OCI-LY7 (cell line): ENCODE data around the gene FRMPD1. TPM values are rescaled to one million over a fixed set of nuclear protein-coding genes. Genes with fewer than 3 reads are reported as not detected.

Experiments
- BruUV-seq: library from RNA; stranded (reverse); fragments of 400-500 nt; replicated peaks from 2 replicates; lab custom pipeline; 2021; lab: Mats Ljungman, UMichigan
- CTCF ChIA-PET: fragments of 300-600 bp; sonication (Branson Sonifier 250); formaldehyde crosslinking; loops from one replicate; lab custom pipeline; 2022; ENCODE audit warnings: antibody characterized with exemption; ENCODE audit not compliant: unreplicated experiment; lab: Charles Lee
- POLR2A ChIA-PET: fragments of 300-600 bp; sonication (Branson Sonifier 250); formaldehyde crosslinking; loops from one replicate; lab custom pipeline; 2022; ENCODE audit warnings: antibody characterized with exemption; lab: Charles Lee
- DNase-seq: peaks from one replicate; pipeline ENCODE4 v3.0.0-alpha.2; 2015; ENCODE audit warnings: low spot score
- H2AFZ ChIP-seq: fragments of 200-600 bp; sonication (generic), shearing (Covaris generic); 2 replicates; pipeline ENCODE4 v1.6.1; 2014; ENCODE audit warnings: mild to moderate bottlenecking, antibody characterized with exemption, low read length, moderate library complexity
- H3K27ac ChIP-seq: fragments of 200-600 bp; sonication (generic); 2 replicates; pipeline ENCODE4 v1.5.1; 2014; ENCODE audit warnings: mixed run types, low read depth, mild to moderate bottlenecking, moderate library complexity, low read length, inconsistent platforms; ENCODE audit not compliant: poor library complexity, severe bottlenecking
- H3K36me3 ChIP-seq: fragments of 200-600 bp; sonication (generic); 2 replicates; pipeline ENCODE4 v1.6.1; 2014; ENCODE audit warnings: mild to moderate bottlenecking, antibody characterized with exemption, low read length, moderate library complexity, mixed read lengths; ENCODE audit not compliant: insufficient read depth
- H3K4me1 ChIP-seq: fragments of 200-600 bp; sonication (generic); 2 replicates; pipeline ENCODE4 v1.5.1; 2014; ENCODE audit warnings: mild to moderate bottlenecking, low read length; ENCODE audit not compliant: insufficient read depth, poor library complexity, severe bottlenecking
- H3K4me2 ChIP-seq: fragments of 200-600 bp; sonication (generic); 2 replicates; pipeline ENCODE4 v1.6.1; 2014; ENCODE audit warnings: mild to moderate bottlenecking, low read length
- H3K4me3 ChIP-seq: fragments of 200-600 bp; sonication (generic); 2 replicates; pipeline ENCODE4 v1.5.1; 2014; ENCODE audit warnings: mild to moderate bottlenecking, low read depth, low read length; ENCODE audit not compliant: poor library complexity, severe bottlenecking
- H3K79me2 ChIP-seq: fragments of 200-600 bp; sonication (generic); 2 replicates; pipeline ENCODE4 v1.6.1; 2016; ENCODE audit warnings: low read depth, mild to moderate bottlenecking, low read length, moderate library complexity, mixed read lengths; ENCODE audit not compliant: insufficient read depth
- H3K9me2 ChIP-seq: fragments of 200-600 bp; sonication (generic); 2 replicates; pipeline ENCODE4 v1.6.1; 2016; ENCODE audit warnings: mild to moderate bottlenecking, low read length, mixed read lengths; ENCODE audit not compliant: insufficient read depth
- H3K9me3 ChIP-seq: fragments of 200-600 bp; sonication (generic); 2 replicates; pipeline ENCODE4 v1.6.1; 2014; ENCODE audit warnings: mild to moderate bottlenecking, mixed run types, low read length, mixed read lengths
- H4K20me1 ChIP-seq: fragments of 200-600 bp; sonication (generic); 2 replicates; pipeline ENCODE4 v1.6.1; 2014; ENCODE audit warnings: mild to moderate bottlenecking, antibody characterized with exemption, low read length, moderate library complexity, mixed read lengths; ENCODE audit not compliant: insufficient read depth
- EZH2phosphoT487 ChIP-seq: fragments of 200-600 bp; sonication (generic); IDR thresholded peaks from 2 replicates; pipeline ENCODE4 v1.6.1; 2018; ENCODE audit warnings: low read depth, borderline replicate concordance, mild to moderate bottlenecking, mixed run types, antibody characterized with exemption, low read length, moderate library complexity, mixed read lengths
- intact Hi-C: fragments of 100-400 bp; cut with micrococcal nuclease; formaldehyde crosslinking; loops from one replicate; pipeline ENCODE4 v1.10.0; 2022; ENCODE audit not compliant: unreplicated experiment
- total RNA-seq, 2 experiments: library from RNA; depleted of rRNA in 1 of 2; stranded (reverse); fragments of >200 nt in 1 of 2; shearing (Covaris generic) in 1 of 2; gene quantifications; 2 replicates each; pipeline ENCODE4 v1.2.3, GENCODE V29; 2014 to 2022
- TF ChIP-seq, protein P1 (sequence below): fragments of 200-600 bp; sonication (generic); conservative IDR thresholded peaks from 2 replicates; pipeline ENCODE4 v1.5.1; 2014; ENCODE audit warnings: mild to moderate bottlenecking, antibody characterized with exemption, low read length, moderate library complexity, mixed read lengths

Gene FRMPD1
- total RNA-seq, 2 experiments from 2014 or later = not detected

DNA sequence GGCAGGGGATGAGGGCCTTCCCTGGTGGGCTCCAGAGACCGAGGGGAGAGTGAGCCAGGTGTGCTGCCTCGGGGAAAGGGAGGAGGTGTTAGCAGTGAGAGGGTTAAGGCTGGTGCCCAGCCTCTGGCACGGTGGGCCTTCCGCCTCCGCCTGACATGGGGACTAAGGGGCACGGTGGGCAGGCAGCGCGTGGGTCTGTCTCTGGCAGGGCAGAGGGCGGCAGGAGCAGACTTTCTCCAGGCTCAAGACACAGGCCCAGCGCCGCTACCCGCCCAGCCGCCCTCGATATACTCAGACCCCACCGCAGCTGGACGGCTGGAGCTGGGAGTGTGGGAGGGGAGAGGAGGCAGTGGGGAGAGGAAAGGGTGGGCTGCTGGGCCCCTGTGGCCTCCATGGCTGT lies 14.9 kb upstream of the FRMPD1 start:
- TF ChIP-seq EZH2phosphoT487 = no peak
- TF ChIP-seq, protein P1, sequence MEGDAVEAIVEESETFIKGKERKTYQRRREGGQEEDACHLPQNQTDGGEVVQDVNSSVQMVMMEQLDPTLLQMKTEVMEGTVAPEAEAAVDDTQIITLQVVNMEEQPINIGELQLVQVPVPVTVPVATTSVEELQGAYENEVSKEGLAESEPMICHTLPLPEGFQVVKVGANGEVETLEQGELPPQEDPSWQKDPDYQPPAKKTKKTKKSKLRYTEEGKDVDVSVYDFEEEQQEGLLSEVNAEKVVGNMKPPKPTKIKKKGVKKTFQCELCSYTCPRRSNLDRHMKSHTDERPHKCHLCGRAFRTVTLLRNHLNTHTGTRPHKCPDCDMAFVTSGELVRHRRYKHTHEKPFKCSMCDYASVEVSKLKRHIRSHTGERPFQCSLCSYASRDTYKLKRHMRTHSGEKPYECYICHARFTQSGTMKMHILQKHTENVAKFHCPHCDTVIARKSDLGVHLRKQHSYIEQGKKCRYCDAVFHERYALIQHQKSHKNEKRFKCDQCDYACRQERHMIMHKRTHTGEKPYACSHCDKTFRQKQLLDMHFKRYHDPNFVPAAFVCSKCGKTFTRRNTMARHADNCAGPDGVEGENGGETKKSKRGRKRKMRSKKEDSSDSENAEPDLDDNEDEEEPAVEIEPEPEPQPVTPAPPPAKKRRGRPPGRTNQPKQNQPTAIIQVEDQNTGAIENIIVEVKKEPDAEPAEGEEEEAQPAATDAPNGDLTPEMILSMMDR = no peak
- H3K79me2 ChIP-seq = no peaks in the 10 kb centered on the region
- no peaks in the 10 kb centered on the region for H3K9me3 ChIP-seq
- H3K4me1 ChIP-seq = no peaks in the 10 kb centered on the region
- DNase-seq = no peak
- no peak overlapping the region for H3K27ac ChIP-seq
- CTCF ChIA-PET = no interaction called here
- H3K9me2 ChIP-seq = no peaks in the 10 kb centered on the region
- no peak overlapping the region for H2AFZ ChIP-seq
- intact Hi-C loops = no loop called here
- H4K20me1 ChIP-seq = no peaks in the 10 kb centered on the region
- H3K4me3 ChIP-seq = no peak overlapping the region
- POLR2A ChIA-PET = no interaction called here
- H3K36me3 ChIP-seq = no peaks in the 10 kb centered on the region
- no TSS peak for BruUV-seq
- no peak overlapping the region for H3K4me2 ChIP-seq

DNA sequence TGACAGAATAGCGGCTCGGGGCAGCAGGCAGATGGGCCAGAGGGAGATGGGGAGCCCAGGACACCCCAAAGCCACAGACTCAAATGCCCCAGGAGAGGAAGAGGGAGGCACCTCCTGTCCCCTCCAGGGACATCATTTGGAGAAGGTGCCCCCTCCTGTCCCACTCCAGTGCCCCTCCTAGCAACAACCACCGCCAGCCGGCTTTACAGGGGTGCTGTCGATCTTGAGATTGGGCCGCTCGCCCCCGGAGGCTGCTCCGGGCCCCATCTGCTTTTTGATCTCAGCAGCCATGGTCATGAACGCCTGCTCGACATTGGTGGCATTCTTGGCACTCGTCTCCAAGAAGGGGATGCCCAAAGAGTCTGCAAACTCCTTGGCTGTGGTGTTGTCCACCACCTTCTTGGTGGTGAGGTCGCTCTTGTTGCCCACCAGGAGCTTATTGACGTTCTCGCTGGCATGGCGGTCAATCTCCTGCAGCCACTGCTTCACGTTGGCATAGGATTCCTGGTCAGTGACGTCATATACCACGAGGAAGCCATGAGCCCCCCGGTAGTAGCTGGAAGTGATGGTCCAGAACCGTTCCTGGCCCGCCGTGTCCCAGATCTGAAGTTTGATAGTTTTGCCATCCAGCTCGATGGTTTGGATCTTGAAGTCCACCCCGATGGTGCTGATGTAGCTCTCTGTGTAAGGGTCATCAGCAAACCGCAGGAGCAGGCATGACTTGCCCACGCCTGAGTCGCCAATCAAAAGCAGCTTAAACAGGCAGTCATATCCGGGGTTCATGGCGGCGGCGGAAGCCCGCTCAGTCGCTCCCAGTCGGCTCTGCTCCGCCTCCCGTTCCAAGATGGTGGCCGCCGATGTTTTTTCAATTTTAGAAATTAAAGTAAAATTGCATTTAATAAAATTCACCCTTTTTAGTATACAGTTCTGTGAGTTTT lies 14.0 kb upstream of the FRMPD1 start:
- no peaks in the 10 kb centered on the region for H4K20me1 ChIP-seq
- no peaks in the 10 kb centered on the region for H3K4me1 ChIP-seq
- no peak overlapping the region for H2AFZ ChIP-seq
- no peak overlapping the region for H3K4me2 ChIP-seq
- H3K9me2 ChIP-seq = no peaks in the 10 kb centered on the region
- no peaks in the 10 kb centered on the region for H3K36me3 ChIP-seq
- TF ChIP-seq EZH2phosphoT487 = no peak
- intact Hi-C loops = no loop called here
- CTCF ChIA-PET = no interaction called here
- POLR2A ChIA-PET = interaction anchor here (0.6 kb wide), 1 partner anchor 126 kb away, joined by 5 read pairs; no protein-coding TSS in a partner anchor
- no peak overlapping the region for H3K4me3 ChIP-seq
- BruUV-seq = no TSS peak
- no peaks in the 10 kb centered on the region for H3K9me3 ChIP-seq
- no peak for DNase-seq
- no peaks in the 10 kb centered on the region for H3K79me2 ChIP-seq
- no peak overlapping the region for H3K27ac ChIP-seq

DNA sequence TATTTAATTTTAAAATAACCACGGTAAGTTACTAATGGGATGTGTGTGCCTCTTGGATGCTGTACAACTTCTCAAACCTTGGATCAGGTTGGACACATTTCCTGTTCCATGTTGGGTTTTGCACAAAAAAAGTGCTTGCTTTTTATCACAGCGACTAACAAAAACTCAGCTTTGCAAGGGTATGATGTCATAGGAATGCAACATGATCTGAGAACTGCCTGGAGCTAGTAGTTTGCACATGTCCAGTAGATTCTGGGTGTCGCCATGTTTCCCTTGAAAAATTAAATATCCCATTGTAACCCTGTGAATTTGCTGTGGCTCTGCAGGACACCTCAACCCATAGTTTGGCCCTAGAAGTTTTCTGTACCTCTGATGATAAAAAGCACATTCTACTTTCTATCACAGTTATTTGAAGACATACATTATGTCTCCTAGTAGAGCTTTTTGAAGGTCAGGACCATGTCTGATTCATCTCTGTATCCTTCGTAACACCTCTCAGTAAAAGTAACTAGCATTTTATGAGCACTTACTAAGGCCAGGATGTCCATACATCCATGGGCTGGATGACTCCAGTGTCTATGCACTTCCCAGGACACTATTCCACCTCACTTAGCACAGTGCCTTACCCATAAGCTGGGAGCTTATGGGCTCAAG lies 11.5 kb upstream of the FRMPD1 start:
- POLR2A ChIA-PET = no interaction called here

More for the DNA sequence above, 11.5 kb upstream of the FRMPD1 start:
- Histone ChIP-seq H3K36me3 (no peaks in the 10 kb centered on the region), H3K9me3 (no peaks in the 10 kb centered on the region), H3K9me2 (no peaks in the 10 kb centered on the region), H3K4me2 (no peak overlapping the region), H3K79me2 (no peaks in the 10 kb centered on the region), H2AFZ (no peak overlapping the region), H4K20me1 (no peaks in the 10 kb centered on the region), H3K4me3 (no peak overlapping the region), H3K4me1 (no peaks in the 10 kb centered on the region), H3K27ac (no peak overlapping the region)
- no peak for TF ChIP-seq EZH2phosphoT487
- TF ChIP-seq, protein P1 = no peak
- intact Hi-C loops = no loop called here
- no TSS peak for BruUV-seq
- no peak for DNase-seq
- CTCF ChIA-PET = no interaction called here
